GM19193 (cell line): ENCODE results near the gene CFAP100.

Experiments
- POLR2A ChIP-seq: IDR thresholded peaks from 4 replicates; pipeline ENCODE4 v1.6.1; 2011; ENCODE audit not compliant: insufficient read depth, insufficient read length; ENCODE audit errors: extremely low read depth

The CFAP100 gene

GRCh38 chr3:126352476-126353454, 41.9 kb upstream of the CFAP100 start:
- no peak for TF ChIP-seq POLR2A

- TF ChIP-seq POLR2A, result no peak
Observed at GRCh38 chr3:126353694-126354321, 40.9 kb upstream of the CFAP100 start.

GRCh38 chr3:126354776-126355175, 39.9 kb upstream of the CFAP100 start:
- no peak for TF ChIP-seq POLR2A

- TF ChIP-seq POLR2A, result no peak
Observed at GRCh38 chr3:126355251-126355650, 39.5 kb upstream of the CFAP100 start.

GRCh38 chr3:126355777-126356372, 38.8 kb upstream of the CFAP100 start:
- no peak for TF ChIP-seq POLR2A

GRCh38 chr3:126356373-126357264, 38.1 kb upstream of the CFAP100 start:
- TF ChIP-seq POLR2A, result no peak

- TF ChIP-seq POLR2A, result no peak
Observed at GRCh38 chr3:126357295-126358037, 37.2 kb upstream of the CFAP100 start, which contains the start of gene KLF15. Gene KLF15 (minus strand): TSS chr3:126357408. CDS start chr3:126352922, 4,486 bp downstream.

GRCh38 chr3:126358038-126358815, 36.5 kb upstream of the CFAP100 start:
- no peak for TF ChIP-seq POLR2A

GRCh38 chr3:126358816-126359181, 35.9 kb upstream of the CFAP100 start:
- no peak for TF ChIP-seq POLR2A

- TF ChIP-seq POLR2A, result no peak
Observed at GRCh38 chr3:126360046-126360713, 34.5 kb upstream of the CFAP100 start.

- no peak for TF ChIP-seq POLR2A
Observed at GRCh38 chr3:126360714-126361060, 34.0 kb upstream of the CFAP100 start.

- no peak for TF ChIP-seq POLR2A
Observed at GRCh38 chr3:126361211-126361610, 33.5 kb upstream of the CFAP100 start.
